CD14-positive monocyte (primary cell): ENCODE results near the gene HNRNPC. TPM values are rescaled to one million over a fixed set of nuclear protein-coding genes. Genes with fewer than 3 reads are reported as not detected.

ENCODE experiments used
- DNase-seq, 3 donors: peaks; one replicate each; pipeline ENCODE4 v3.0.0-alpha.2; 2011 to 2022
- H2AFZ ChIP-seq: 2 replicates; pipeline ENCODE4 v1.6.0; 2012; ENCODE audit warnings: mild to moderate bottlenecking, low read depth, low read length, inconsistent platforms; ENCODE audit not compliant: insufficient read depth, poor library complexity, severe bottlenecking
- H3K27ac ChIP-seq, 2 donors: 1 replicate in 1 of 2; 2 replicates in 1 of 2; pipeline ENCODE4 v1.5.1; 2012 to 2013; ENCODE audit warnings: low read length in 2 of 2, control low read depth in 1 of 2, inconsistent platforms in 1 of 2, low read depth in 1 of 2, mild to moderate bottlenecking in 1 of 2
- H3K27me3 ChIP-seq, 2 donors: one replicate each; pipeline versions ENCODE4 v1.6.0 to v1.6.1; 2011 to 2013; ENCODE audit warnings: low read length in 2 of 2; ENCODE audit not compliant: control insufficient read depth in 2 of 2, insufficient read depth in 2 of 2
- H3K36me3 ChIP-seq, 2 donors: replicated peaks in 1 of 2; 1 replicate in 1 of 2; 2 replicates in 1 of 2; pipeline versions ENCODE4 v1.5.1 to v1.6.1; 2012 to 2013; ENCODE audit warnings: low read length in 2 of 2, control low read depth in 1 of 2, inconsistent platforms in 1 of 2, mild to moderate bottlenecking in 1 of 2; ENCODE audit not compliant: insufficient read depth in 2 of 2, control insufficient read depth in 1 of 2
- H3K4me1 ChIP-seq, 2 donors: 1 replicate in 1 of 2; 2 replicates in 1 of 2; pipeline versions ENCODE4 v1.5.1 to v1.6.1; 2012 to 2013; ENCODE audit warnings: low read length in 2 of 2, control low read depth in 1 of 2, inconsistent platforms in 1 of 2, mild to moderate bottlenecking in 1 of 2, moderate library complexity in 1 of 2; ENCODE audit not compliant: insufficient read depth in 2 of 2, control insufficient read depth in 1 of 2
- H3K4me2 ChIP-seq: replicated peaks from 2 replicates; pipeline ENCODE3; 2012; ENCODE audit warnings: low read length, moderate library complexity, mild to moderate bottlenecking; ENCODE audit not compliant: poor library complexity, severe bottlenecking; ENCODE audit errors: extremely low read depth
- H3K4me3 ChIP-seq, 3 experiments: fragments of 200-600 bp in 1 of 3; sonication (generic) in 1 of 3; replicated peaks in 1 of 3; 1 replicate in 2 of 3; 2 replicates in 1 of 3; pipeline ENCODE4 v1.5.1; 2011 to 2013; ENCODE audit warnings: low read length in 3 of 3, mild to moderate bottlenecking in 3 of 3, control low read depth in 2 of 3, low read depth in 2 of 3, inconsistent platforms in 1 of 3, moderate library complexity in 1 of 3
- H3K79me2 ChIP-seq: 2 replicates; pipeline ENCODE4 v1.6.0; 2012; ENCODE audit warnings: mild to moderate bottlenecking, control low read depth, inconsistent platforms, low read length, moderate library complexity; ENCODE audit not compliant: insufficient read depth
- H3K9ac ChIP-seq: 2 replicates; pipeline ENCODE4 v1.6.0; 2017; ENCODE audit warnings: low read length, mild to moderate bottlenecking; ENCODE audit not compliant: insufficient read depth, poor library complexity, severe bottlenecking
- H3K9me3 ChIP-seq, 2 donors: replicated peaks in 1 of 2; 1 replicate in 1 of 2; 2 replicates in 1 of 2; pipeline versions ENCODE4 v1.5.1 to v1.6.1; 2012 to 2013; ENCODE audit warnings: low read length in 2 of 2, control low read depth in 1 of 2; ENCODE audit not compliant: control insufficient read depth in 1 of 2, insufficient read depth in 1 of 2
- H4K20me1 ChIP-seq: 2 replicates; pipeline ENCODE4 v1.6.0; 2012; ENCODE audit warnings: mild to moderate bottlenecking, low read length, control low read depth, moderate library complexity; ENCODE audit not compliant: insufficient read depth
- H3K27ac Mint-ChIP-seq, 7 donors: one replicate each; pipeline ENCODE4 v1.8.0; 2020; ENCODE audit warnings: mild to moderate bottlenecking in 7 of 7, mixed read lengths in 7 of 7, moderate library complexity in 6 of 7, inconsistent platforms in 2 of 7
- H3K27me3 Mint-ChIP-seq, 3 donors: one replicate each; pipeline ENCODE4 v1.8.0; 2021 to 2022; ENCODE audit warnings: low read depth in 3 of 3, mild to moderate bottlenecking in 3 of 3, mixed read lengths in 3 of 3, moderate library complexity in 3 of 3, inconsistent platforms in 1 of 3
- H3K36me3 Mint-ChIP-seq, 2 donors: one replicate each; pipeline ENCODE4 v1.8.0; 2020; ENCODE audit warnings: mixed read lengths in 2 of 2, inconsistent platforms in 1 of 2, mild to moderate bottlenecking in 1 of 2
- H3K4me1 Mint-ChIP-seq: one replicate; pipeline ENCODE4 v1.8.0; 2020; ENCODE audit warnings: mild to moderate bottlenecking, mixed read lengths
- H3K4me3 Mint-ChIP-seq, 2 donors: one replicate each; pipeline ENCODE4 v1.8.0; 2020; ENCODE audit warnings: mild to moderate bottlenecking in 2 of 2, mixed read lengths in 2 of 2, moderate library complexity in 1 of 2
- H3K9me3 Mint-ChIP-seq, 7 donors: one replicate each; pipeline ENCODE4 v1.8.0; 2020 to 2022; ENCODE audit warnings: mixed read lengths in 7 of 7, mild to moderate bottlenecking in 6 of 7, moderate library complexity in 6 of 7, inconsistent platforms in 2 of 7
- WGBS: methylation state at CpG from one replicate; pipeline ENCODE4 v1.1.5; 2013; ENCODE audit warnings: missing lambda C conversion rate; ENCODE audit not compliant: insufficient coverage; 5-methylcytosine and 5-hydroxymethylcytosine counted together
- intact Hi-C, 2 donors: fragments of 100-400 bp; cut with micrococcal nuclease; formaldehyde crosslinking; loops; one replicate each; pipeline versions ENCODE4 v1.15.0 to v1.15.1; 2023
- polyA plus RNA-seq, 3 donors: library from polyadenylated mRNA; depleted of rRNA in 1 of 3; unstranded in 2 of 3; stranded (reverse) in 1 of 3; fragments of 300-500 nt in 2 of 3; fragments of >200 nt in 1 of 3; fragmentation: Illumina TruSeq in 2 of 3; gene quantifications; 1 replicate in 2 of 3; 2 replicates in 1 of 3; pipeline ENCODE4 v1.2.3, GENCODE V29; 2012 to 2021
- TF ChIP-seq, protein P1 (sequence below): fragments of 200-600 bp; IDR thresholded peaks from one replicate; pipeline ENCODE4 v1.8.0; 2022; ENCODE audit warnings: antibody characterized with exemption, mild to moderate bottlenecking

The HNRNPC gene
- polyA plus RNA-seq, 3 donors, result 391 to 609 (median 580) TPM

DNA sequence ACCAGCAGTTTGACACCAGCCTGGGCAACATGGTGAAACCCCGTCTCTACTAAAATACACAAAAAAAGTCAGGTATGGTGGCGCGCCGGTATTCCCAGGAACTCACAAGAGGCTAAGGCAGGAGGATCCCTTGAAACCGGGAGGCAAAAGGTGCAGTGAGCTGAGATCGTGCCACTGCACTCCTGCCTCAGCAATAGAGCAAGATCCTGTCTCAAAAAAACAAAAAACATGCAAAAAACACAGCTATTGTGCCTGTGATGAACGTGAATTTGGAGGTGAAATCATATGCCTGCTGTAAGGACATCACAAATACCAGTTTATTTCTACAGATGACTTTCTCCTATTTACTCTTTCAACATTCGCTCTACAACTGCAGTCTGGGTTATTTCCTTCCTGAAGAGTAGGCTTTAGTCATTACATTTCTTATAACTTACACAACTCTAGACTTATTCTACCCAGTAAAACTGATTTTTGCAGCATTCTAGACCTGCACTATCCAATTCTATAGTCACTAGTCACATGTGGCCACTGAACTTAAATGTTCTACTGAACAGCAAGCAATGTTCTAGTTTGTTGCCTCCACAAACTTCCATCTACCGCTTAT lies 48.3 kb downstream of the HNRNPC start:
- H3K9me3 Mint-ChIP-seq, result peaks cover 0 to 2% (median 0%) of the 10 kb centered on the region in 7 donors
- H3K4me1 ChIP-seq, result no peaks in the 10 kb centered on the region
- peak overlapping the region in 2 of 7 donors; percentile 63 to 64 for H3K27ac Mint-ChIP-seq
- no peak overlapping the region for H3K4me2 ChIP-seq
- H3K9me3 ChIP-seq, result no peaks in the 10 kb centered on the region
- TF ChIP-seq, protein P1, sequence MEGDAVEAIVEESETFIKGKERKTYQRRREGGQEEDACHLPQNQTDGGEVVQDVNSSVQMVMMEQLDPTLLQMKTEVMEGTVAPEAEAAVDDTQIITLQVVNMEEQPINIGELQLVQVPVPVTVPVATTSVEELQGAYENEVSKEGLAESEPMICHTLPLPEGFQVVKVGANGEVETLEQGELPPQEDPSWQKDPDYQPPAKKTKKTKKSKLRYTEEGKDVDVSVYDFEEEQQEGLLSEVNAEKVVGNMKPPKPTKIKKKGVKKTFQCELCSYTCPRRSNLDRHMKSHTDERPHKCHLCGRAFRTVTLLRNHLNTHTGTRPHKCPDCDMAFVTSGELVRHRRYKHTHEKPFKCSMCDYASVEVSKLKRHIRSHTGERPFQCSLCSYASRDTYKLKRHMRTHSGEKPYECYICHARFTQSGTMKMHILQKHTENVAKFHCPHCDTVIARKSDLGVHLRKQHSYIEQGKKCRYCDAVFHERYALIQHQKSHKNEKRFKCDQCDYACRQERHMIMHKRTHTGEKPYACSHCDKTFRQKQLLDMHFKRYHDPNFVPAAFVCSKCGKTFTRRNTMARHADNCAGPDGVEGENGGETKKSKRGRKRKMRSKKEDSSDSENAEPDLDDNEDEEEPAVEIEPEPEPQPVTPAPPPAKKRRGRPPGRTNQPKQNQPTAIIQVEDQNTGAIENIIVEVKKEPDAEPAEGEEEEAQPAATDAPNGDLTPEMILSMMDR, result no peak
- 100% methylated on average over 5 of the region's 9 CpGs for WGBS
- H3K4me3 ChIP-seq, result no peak overlapping the region
- H3K27me3 Mint-ChIP-seq, result peaks cover 0 to 2% (median 0%) of the 10 kb centered on the region in 3 donors
- H2AFZ ChIP-seq, result no peak overlapping the region
- peaks cover 100% of the 10 kb centered on the region for H3K79me2 ChIP-seq
- no peak overlapping the region for H3K4me3 Mint-ChIP-seq
- no peak for DNase-seq
- peaks cover 100% of the 10 kb centered on the region for H4K20me1 ChIP-seq
- H3K27me3 ChIP-seq, result no peaks in the 10 kb centered on the region
- H3K9ac ChIP-seq, result no peak overlapping the region
- peaks cover 85 to 100% of the 10 kb centered on the region in 2 donors for H3K36me3 ChIP-seq
- H3K4me1 Mint-ChIP-seq, result no peaks in the 10 kb centered on the region
- intact Hi-C loops, result no loop called here
- peaks cover 70 to 86% of the 10 kb centered on the region in 2 donors for H3K36me3 Mint-ChIP-seq
- no peak overlapping the region for H3K27ac ChIP-seq

DNA sequence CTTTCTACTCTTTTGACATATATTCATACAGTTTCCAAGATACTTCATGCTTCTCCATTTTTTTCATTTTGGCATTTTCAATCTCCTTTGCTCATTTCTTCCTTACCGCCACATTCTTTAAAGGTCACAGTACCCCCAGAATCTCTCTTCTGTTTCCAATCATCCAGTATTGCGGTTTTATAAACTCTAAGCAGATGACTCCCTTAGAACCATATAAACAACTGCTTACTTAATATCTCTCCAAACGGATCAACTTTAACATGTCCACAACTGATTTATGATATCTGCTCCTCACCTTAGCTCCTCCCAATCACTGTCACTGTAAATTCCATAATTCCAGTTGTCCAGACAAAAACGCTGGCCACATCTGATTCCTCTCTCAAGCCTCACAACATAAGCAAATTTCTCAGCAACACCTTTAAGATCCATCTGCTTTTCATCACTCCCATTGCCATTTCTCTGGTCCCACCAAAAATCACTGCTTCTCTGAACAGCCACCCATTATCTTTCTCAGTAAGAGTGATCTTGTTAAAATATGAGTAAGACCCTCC lies 49.6 kb downstream of the HNRNPC start:
- Histone ChIP-seq H3K4me1 (no peaks in the 10 kb centered on the region), H3K4me2 (no peak overlapping the region), H3K9ac (no peak overlapping the region), H3K27ac (peak overlapping the region in 1 of 2 donors; percentile 15), H2AFZ (no peak overlapping the region), H3K4me3 (no peak overlapping the region), H3K36me3 (peaks cover 87 to 100% of the 10 kb centered on the region in 2 donors), H3K79me2 (peaks cover 100% of the 10 kb centered on the region), H4K20me1 (peaks cover 100% of the 10 kb centered on the region), H3K9me3 (no peaks in the 10 kb centered on the region), H3K27me3 (no peaks in the 10 kb centered on the region)
- Mint-ChIP-seq H3K27me3 (no peaks in the 10 kb centered on the region), H3K9me3 (peaks cover 0 to 2% (median 0%) of the 10 kb centered on the region in 7 donors), H3K27ac (peak overlapping the region in 1 of 7 donors; percentile 11), H3K4me3 (no peak overlapping the region), H3K4me1 (no peaks in the 10 kb centered on the region), H3K36me3 (peaks cover 74 to 86% of the 10 kb centered on the region in 2 donors)
- TF ChIP-seq, protein P1, result no peak
- WGBS, result 94% methylated on average over 4 of the region's 4 CpGs
- intact Hi-C loops, result no loop called here
- DNase-seq, result no peak
